Neural crest cell (in vitro differentiated cells): ENCODE data around the gene EHD4. TPM values are rescaled to one million over a fixed set of nuclear protein-coding genes. Genes with fewer than 3 reads are reported as not detected.
A peak's percentile ranks its signal among the peaks of the same experiment; 100 is the strongest.

Source experiments
- DNase-seq: peaks from one replicate; pipeline ENCODE4 v3.0.0; 2021; ENCODE audit warnings: low read depth, mixed read lengths, low spot score
- H3K27ac Mint-ChIP-seq: one replicate; pipeline ENCODE4 v1.8.0; 2021; ENCODE audit warnings: mild to moderate bottlenecking, mixed read lengths; ENCODE audit not compliant: unreplicated experiment
- H3K27me3 Mint-ChIP-seq: 2 replicates; pipeline ENCODE4 v1.8.0; 2021; ENCODE audit warnings: low read depth, mild to moderate bottlenecking, mixed read lengths
- H3K36me3 Mint-ChIP-seq: 2 replicates; pipeline ENCODE4 v1.8.0; 2021; ENCODE audit warnings: low read depth, mild to moderate bottlenecking, mixed read lengths
- H3K4me1 Mint-ChIP-seq: 2 replicates; pipeline ENCODE4 v1.8.0; 2021; ENCODE audit warnings: mixed read lengths
- H3K4me3 Mint-ChIP-seq: one replicate; pipeline ENCODE4 v1.8.0; 2021; ENCODE audit warnings: mild to moderate bottlenecking, mixed read lengths
- H3K9me3 Mint-ChIP-seq: 2 replicates; pipeline ENCODE4 v1.8.0; 2021; ENCODE audit warnings: mixed read lengths
- CTCF ChIP-seq: fragments of 200-600 bp; sonication (generic); conservative IDR thresholded peaks from 2 replicates; pipeline ENCODE4 v1.5.0; 2021; ENCODE audit warnings: antibody characterized with exemption, mild to moderate bottlenecking
- total RNA-seq: library from RNA; stranded (reverse); gene quantifications from 2 replicates; pipeline ENCODE4 v1.2.1, GENCODE V29; 2021

Gene EHD4
- total RNA-seq, 1 donor from 2014 or later = 8.3 TPM

- no peak for TF ChIP-seq CTCF
- H3K27me3 Mint-ChIP-seq = no peaks in the 10 kb centered on the region
- H3K9me3 Mint-ChIP-seq = no peaks in the 10 kb centered on the region
- no peak for DNase-seq
- peaks cover 16% of the 10 kb centered on the region for H3K4me1 Mint-ChIP-seq
- H3K4me3 Mint-ChIP-seq = no peak overlapping the region
- H3K36me3 Mint-ChIP-seq = no peaks in the 10 kb centered on the region
- no peak overlapping the region for H3K27ac Mint-ChIP-seq
Observed at GRCh38 chr15:41868321-41868720, 104.0 kb downstream of the EHD4 start.

GRCh38 chr15:41866872-41867579 is 105.3 kb downstream of the EHD4 start:
- Mint-ChIP-seq H3K27me3 (no peaks in the 10 kb centered on the region), H3K27ac (peak overlapping the region; percentile 67), H3K4me1 (peaks cover 20% of the 10 kb centered on the region), H3K9me3 (no peaks in the 10 kb centered on the region), H3K36me3 (no peaks in the 10 kb centered on the region), H3K4me3 (no peak overlapping the region)
- TF ChIP-seq CTCF = no peak
- no peak for DNase-seq

GRCh38 chr15:41866263-41866703 is 106.1 kb downstream of the EHD4 start:
- H3K9me3 Mint-ChIP-seq = no peaks in the 10 kb centered on the region
- H3K36me3 Mint-ChIP-seq = no peaks in the 10 kb centered on the region
- peaks cover 20% of the 10 kb centered on the region for H3K4me1 Mint-ChIP-seq

GRCh38 chr15:41865490-41866055 is 106.8 kb downstream of the EHD4 start:
- H3K36me3 Mint-ChIP-seq = no peaks in the 10 kb centered on the region
- no peaks in the 10 kb centered on the region for H3K27me3 Mint-ChIP-seq
- peaks cover 24% of the 10 kb centered on the region for H3K4me1 Mint-ChIP-seq
- no peak overlapping the region for H3K27ac Mint-ChIP-seq
- no peaks in the 10 kb centered on the region for H3K9me3 Mint-ChIP-seq
- DNase-seq = no peak
- TF ChIP-seq CTCF = no peak
- no peak overlapping the region for H3K4me3 Mint-ChIP-seq

More at GRCh38 chr15:41866263-41866703, 106.1 kb downstream of the EHD4 start:
- H3K4me3 Mint-ChIP-seq = no peak overlapping the region
- H3K27me3 Mint-ChIP-seq = no peaks in the 10 kb centered on the region
- peak; percentile 54 for DNase-seq
- TF ChIP-seq CTCF = no peak
- no peak overlapping the region for H3K27ac Mint-ChIP-seq

GRCh38 chr15:41862515-41863116 is 109.7 kb downstream of the EHD4 start:
- H3K27ac Mint-ChIP-seq = peak overlapping the region; percentile 75

More at GRCh38 chr15:41862515-41863116, 109.7 kb downstream of the EHD4 start:
- Mint-ChIP-seq H3K9me3 (no peaks in the 10 kb centered on the region), H3K4me1 (peaks cover 30% of the 10 kb centered on the region), H3K36me3 (no peaks in the 10 kb centered on the region), H3K4me3 (no peak overlapping the region), H3K27me3 (no peaks in the 10 kb centered on the region)
- no peak for DNase-seq
- no peak for TF ChIP-seq CTCF
